H9 (cell line): Measurements from ENCODE around the gene NTRK2. TPM values are rescaled to one million over a fixed set of nuclear protein-coding genes. Genes with fewer than 3 reads are reported as not detected.

Experiments
- DNase-seq: peaks from one replicate; pipeline ENCODE4 v3.0.0-alpha.2; 2017
- H2AFZ ChIP-seq: one replicate; pipeline ENCODE4 v1.6.1; 2013; ENCODE audit warnings: mild to moderate bottlenecking, low read length, control low read depth, moderate library complexity
- H2AK5ac ChIP-seq: 2 replicates; pipeline ENCODE4 v1.6.1; 2013; ENCODE audit warnings: low read length, control low read depth, mixed read lengths; ENCODE audit not compliant: insufficient read length
- H2BK120ac ChIP-seq: one replicate; pipeline ENCODE4 v1.6.1; 2013; ENCODE audit warnings: low read depth, mild to moderate bottlenecking, low read length, control low read depth, inconsistent platforms; ENCODE audit not compliant: poor library complexity, severe bottlenecking
- H2BK12ac ChIP-seq: 2 replicates; pipeline ENCODE4 v1.6.1; 2013; ENCODE audit warnings: low read length, control low read depth, mixed read lengths, low read depth; ENCODE audit not compliant: insufficient read length
- H2BK15ac ChIP-seq: 2 replicates; pipeline ENCODE4 v1.6.1; 2013; ENCODE audit warnings: low read depth, low read length, control low read depth
- H2BK20ac ChIP-seq: one replicate; pipeline ENCODE4 v1.6.1; 2013; ENCODE audit warnings: low read depth, mild to moderate bottlenecking, low read length, control low read depth, inconsistent platforms; ENCODE audit not compliant: poor library complexity, severe bottlenecking
- H2BK5ac ChIP-seq: 2 replicates; pipeline ENCODE4 v1.6.1; 2013; ENCODE audit warnings: low read length, control low read depth, mixed read lengths; ENCODE audit not compliant: insufficient read length
- H3K14ac ChIP-seq: 2 replicates; pipeline ENCODE4 v1.6.1; 2013; ENCODE audit warnings: low read length, control low read depth; ENCODE audit not compliant: insufficient read depth
- H3K18ac ChIP-seq: 2 replicates; pipeline ENCODE4 v1.6.1; 2013; ENCODE audit warnings: low read depth, mild to moderate bottlenecking, mixed read lengths, low read length, control low read depth; ENCODE audit not compliant: insufficient read length
- H3K23ac ChIP-seq: 2 replicates; pipeline ENCODE4 v1.6.1; 2013; ENCODE audit warnings: low read length, control low read depth, mixed read lengths, low read depth; ENCODE audit not compliant: insufficient read length
- H3K23me2 ChIP-seq: 2 replicates; pipeline ENCODE4 v1.6.1; 2013; ENCODE audit warnings: low read depth, mild to moderate bottlenecking, mixed read lengths, low read length, control low read depth; ENCODE audit not compliant: insufficient read length, poor library complexity, severe bottlenecking
- H3K27ac ChIP-seq: 2 replicates; pipeline ENCODE4 v1.5.1; 2013; ENCODE audit warnings: low read length, control low read depth, mixed read lengths, low read depth; ENCODE audit not compliant: insufficient read length
- H3K27me3 ChIP-seq: 2 replicates; pipeline ENCODE4 v1.6.1; 2013; ENCODE audit warnings: low read length, control low read depth, inconsistent platforms; ENCODE audit not compliant: insufficient read depth
- H3K4ac ChIP-seq: 2 replicates; pipeline ENCODE4 v1.6.1; 2013; ENCODE audit warnings: low read depth, mild to moderate bottlenecking, control low read depth, inconsistent platforms, low read length, moderate library complexity
- H3K4me1 ChIP-seq: 2 replicates; pipeline ENCODE4 v1.6.1; 2013; ENCODE audit warnings: low read length, control low read depth, inconsistent platforms; ENCODE audit not compliant: insufficient read depth
- H3K4me2 ChIP-seq: 2 replicates; pipeline ENCODE4 v1.6.1; 2013; ENCODE audit warnings: low read length, control low read depth, mixed read lengths; ENCODE audit not compliant: insufficient read length, insufficient read depth
- H3K56ac ChIP-seq: 2 replicates; pipeline ENCODE4 v1.6.1; 2013; ENCODE audit warnings: low read depth, mild to moderate bottlenecking, mixed read lengths, low read length, control low read depth; ENCODE audit not compliant: insufficient read length
- H3K79me1 ChIP-seq: 2 replicates; pipeline ENCODE4 v1.6.1; 2013; ENCODE audit warnings: low read depth, mild to moderate bottlenecking, moderate library complexity, low read length, control low read depth, inconsistent platforms; ENCODE audit not compliant: insufficient read depth, poor library complexity, severe bottlenecking
- H3K79me2 ChIP-seq: 2 replicates; pipeline ENCODE4 v1.6.1; 2013; ENCODE audit warnings: low read length, control low read depth, inconsistent platforms; ENCODE audit not compliant: insufficient read depth
- H3K9ac ChIP-seq: 2 replicates; pipeline ENCODE4 v1.6.1; 2013; ENCODE audit warnings: low read length, control low read depth, mixed read lengths; ENCODE audit not compliant: insufficient read length; ENCODE audit errors: extremely low read depth
- H3K9me3 ChIP-seq: one replicate; pipeline ENCODE4 v1.6.1; 2013; ENCODE audit warnings: low read depth, low read length, inconsistent platforms; ENCODE audit not compliant: control insufficient read depth
- H3T11ph ChIP-seq: one replicate; pipeline ENCODE4 v1.6.1; 2013; ENCODE audit warnings: mild to moderate bottlenecking, low read length, control low read depth, inconsistent platforms
- H4K20me1 ChIP-seq: one replicate; pipeline ENCODE4 v1.6.1; 2013; ENCODE audit not compliant: control insufficient read depth, insufficient read length, insufficient read depth
- H4K5ac ChIP-seq: 2 replicates; pipeline ENCODE4 v1.6.1; 2013; ENCODE audit warnings: low read depth, mild to moderate bottlenecking, mixed read lengths, low read length, control low read depth; ENCODE audit not compliant: insufficient read length
- H4K8ac ChIP-seq: replicated peaks from 2 replicates; pipeline ENCODE4 v1.6.1; 2013; ENCODE audit warnings: low read length, control low read depth, mixed read lengths, low read depth; ENCODE audit not compliant: insufficient read length
- H4K91ac ChIP-seq: 2 replicates; pipeline ENCODE4 v1.6.1; 2013; ENCODE audit warnings: low read depth, mild to moderate bottlenecking, moderate library complexity, mixed read lengths, low read length, control low read depth; ENCODE audit not compliant: insufficient read length
- H3K27ac Mint-ChIP-seq, 3 experiments: 2 replicates in 2 of 3; 3 replicates in 1 of 3; pipeline ENCODE4 v1.8.0; 2020 to 2021; ENCODE audit warnings: mixed read lengths in 3 of 3, mild to moderate bottlenecking in 1 of 3, moderate library complexity in 1 of 3
- H3K27me3 Mint-ChIP-seq: 2 replicates; pipeline ENCODE4 v1.8.0; 2021; ENCODE audit warnings: low read depth, mild to moderate bottlenecking, moderate library complexity, mixed read lengths
- H3K36me3 Mint-ChIP-seq, 3 experiments: 2 replicates in 2 of 3; 3 replicates in 1 of 3; pipeline ENCODE4 v1.8.0; 2020 to 2021; ENCODE audit warnings: low read depth in 3 of 3, mixed read lengths in 3 of 3; ENCODE audit not compliant: insufficient read depth in 1 of 3
- H3K4me1 Mint-ChIP-seq, 2 experiments: 2 replicates each; pipeline ENCODE4 v1.8.0; 2020; ENCODE audit warnings: mixed read lengths in 2 of 2
- H3K4me3 Mint-ChIP-seq, 2 experiments: 2 replicates in 1 of 2; 3 replicates in 1 of 2; pipeline ENCODE4 v1.8.0; 2020 to 2021; ENCODE audit warnings: mild to moderate bottlenecking in 2 of 2, mixed read lengths in 2 of 2, moderate library complexity in 1 of 2
- H3K9me3 Mint-ChIP-seq, 2 experiments: 2 replicates in 1 of 2; 3 replicates in 1 of 2; pipeline ENCODE4 v1.8.0; 2020; ENCODE audit warnings: mild to moderate bottlenecking in 2 of 2, mixed read lengths in 2 of 2, moderate library complexity in 1 of 2
- WGBS: extraction: QIAGEN DNeasy Blood & Tissue Kit; methylation state at CpG from one replicate; pipeline ENCODE4 v1.1.7; 2013; ENCODE audit warnings: missing lambda C conversion rate, low lambda C conversion rate, mixed read lengths; ENCODE audit not compliant: insufficient read length; ENCODE audit errors: extremely low coverage; 5-methylcytosine and 5-hydroxymethylcytosine counted together
- total RNA-seq: library from RNA; stranded (reverse); gene quantifications from 2 replicates; pipeline ENCODE4 v1.2.1, GENCODE V29; 2021
- TF ChIP-seq, protein P1 (sequence below): fragments of 200-600 bp; sonication (generic); conservative IDR thresholded peaks from 3 replicates; pipeline ENCODE4 v1.8.0; 2021; ENCODE audit warnings: antibody characterized with exemption, mild to moderate bottlenecking

Gene NTRK2
- total RNA-seq, 1 experiment from 2014 or later, result 0.02 TPM

DNA sequence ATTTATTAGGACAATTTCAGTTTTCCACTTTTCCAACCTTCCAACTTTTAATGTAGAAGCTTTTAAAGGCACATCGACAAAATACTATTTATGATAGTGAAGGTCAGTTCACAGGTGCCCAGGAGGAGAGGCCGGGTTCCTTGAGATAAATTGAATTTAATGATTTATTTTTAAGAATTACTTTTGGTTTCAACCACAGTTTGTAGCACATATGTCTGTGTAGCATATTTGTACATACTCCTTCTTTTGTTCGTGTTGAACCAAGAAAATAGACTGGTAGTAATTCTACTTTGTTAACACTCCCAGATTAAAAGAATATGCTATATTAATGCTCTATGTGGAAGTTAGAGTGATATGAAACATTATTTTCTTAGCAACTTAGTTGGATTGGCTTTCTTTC lies 46.7 kb downstream of the NTRK2 start:
- TF ChIP-seq, protein P1, sequence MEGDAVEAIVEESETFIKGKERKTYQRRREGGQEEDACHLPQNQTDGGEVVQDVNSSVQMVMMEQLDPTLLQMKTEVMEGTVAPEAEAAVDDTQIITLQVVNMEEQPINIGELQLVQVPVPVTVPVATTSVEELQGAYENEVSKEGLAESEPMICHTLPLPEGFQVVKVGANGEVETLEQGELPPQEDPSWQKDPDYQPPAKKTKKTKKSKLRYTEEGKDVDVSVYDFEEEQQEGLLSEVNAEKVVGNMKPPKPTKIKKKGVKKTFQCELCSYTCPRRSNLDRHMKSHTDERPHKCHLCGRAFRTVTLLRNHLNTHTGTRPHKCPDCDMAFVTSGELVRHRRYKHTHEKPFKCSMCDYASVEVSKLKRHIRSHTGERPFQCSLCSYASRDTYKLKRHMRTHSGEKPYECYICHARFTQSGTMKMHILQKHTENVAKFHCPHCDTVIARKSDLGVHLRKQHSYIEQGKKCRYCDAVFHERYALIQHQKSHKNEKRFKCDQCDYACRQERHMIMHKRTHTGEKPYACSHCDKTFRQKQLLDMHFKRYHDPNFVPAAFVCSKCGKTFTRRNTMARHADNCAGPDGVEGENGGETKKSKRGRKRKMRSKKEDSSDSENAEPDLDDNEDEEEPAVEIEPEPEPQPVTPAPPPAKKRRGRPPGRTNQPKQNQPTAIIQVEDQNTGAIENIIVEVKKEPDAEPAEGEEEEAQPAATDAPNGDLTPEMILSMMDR, result no peak
- Histone ChIP-seq H3K23ac (no peak overlapping the region), H3K79me1 (no peaks in the 10 kb centered on the region), H2BK5ac (no peak overlapping the region), H3K23me2 (no peaks in the 10 kb centered on the region), H4K91ac (no peak overlapping the region), H4K20me1 (no peaks in the 10 kb centered on the region), H3K27ac (no peak overlapping the region), H2AFZ (no peak overlapping the region), H2AK5ac (no peak overlapping the region), H3K56ac (no peak overlapping the region), H2BK120ac (no peak overlapping the region), H2BK20ac (no peak overlapping the region), H4K5ac (no peak overlapping the region), H3K4ac (no peak overlapping the region), H3K14ac (no peak overlapping the region), H3K4me2 (no peak overlapping the region), H3K27me3 (no peaks in the 10 kb centered on the region), H3K9ac (no peak overlapping the region), H3T11ph (no peak overlapping the region), H2BK12ac (no peak overlapping the region), H3K79me2 (no peaks in the 10 kb centered on the region), H3K4me1 (no peaks in the 10 kb centered on the region; the same call in 1 of the 2 replicates), H3K9me3 (no peaks in the 10 kb centered on the region), H4K8ac (no peak overlapping the region), H2BK15ac (no peak overlapping the region), H3K18ac (no peak overlapping the region)
- no peaks in the 10 kb centered on the region; the same call in 1 of the 2 replicates for H3K27me3 Mint-ChIP-seq
- no peaks in the 10 kb centered on the region for H3K9me3 Mint-ChIP-seq
- H3K4me3 Mint-ChIP-seq, result no peak overlapping the region
- no CpG with 5 or more reads among the region's 3 CpGs for WGBS
- DNase-seq, result no peak
- H3K36me3 Mint-ChIP-seq, result no peaks in the 10 kb centered on the region
- peaks cover 14 to 19% of the 10 kb centered on the region in 2 experiments for H3K4me1 Mint-ChIP-seq
- H3K27ac Mint-ChIP-seq, result no peak overlapping the region
